SK-MEL-5 (cell line): ENCODE measurements around the gene GJC2. TPM values are rescaled to one million over a fixed set of nuclear protein-coding genes. Genes with fewer than 3 reads are reported as not detected.
A peak's percentile ranks its signal among the peaks of the same experiment; 100 is the strongest.
"Not testable (repeated sequence)": the region's sequence is repeated elsewhere in the genome, so short reads cannot be mapped to it uniquely, and the experiment has no call there.

Experiments used
- DNase-seq: peaks from one replicate; pipeline ENCODE4 v3.0.0-alpha.2; 2016; ENCODE audit warnings: low read depth, low spot score
- in situ Hi-C: cut with HindIII; loops from 2 replicates; pipeline ENCODE4 v1.10.0; 2016; ENCODE audit warnings: low sequenced_read_pairs, high pct_unique_total_duplicates, low pct_unique_long_range_greater_than_20kb
- total RNA-seq: library from RNA; depleted of rRNA; stranded (reverse); fragments of >200 nt; shearing (Covaris generic); gene quantifications from 2 replicates; pipeline ENCODE4 v1.2.3, GENCODE V29; 2014

The GJC2 gene
- total RNA-seq, 1 experiment from 2014 or later = 0.16 TPM

DNA sequence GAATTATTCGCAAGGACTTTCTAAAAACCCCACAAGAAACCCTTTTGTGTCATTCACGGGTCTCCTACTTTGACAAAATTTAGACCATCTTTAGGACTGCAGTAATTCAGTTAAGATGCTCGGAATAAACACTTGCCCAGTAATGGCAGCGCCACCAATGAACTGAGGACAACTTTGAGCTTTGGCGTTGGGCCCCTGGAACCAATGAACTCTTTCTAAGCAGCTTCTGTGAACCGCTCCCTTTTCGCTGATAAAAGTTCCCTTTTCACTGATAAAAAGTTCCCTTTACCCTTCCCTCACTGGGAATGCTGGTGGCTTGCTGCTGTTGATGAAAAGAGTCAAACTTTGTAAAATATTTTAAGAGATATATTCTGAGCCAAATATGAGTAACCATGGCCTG lies 39.2 kb upstream of the GJC2 start:
- no peak for DNase-seq
- in situ Hi-C loops = no loop called here

DNA sequence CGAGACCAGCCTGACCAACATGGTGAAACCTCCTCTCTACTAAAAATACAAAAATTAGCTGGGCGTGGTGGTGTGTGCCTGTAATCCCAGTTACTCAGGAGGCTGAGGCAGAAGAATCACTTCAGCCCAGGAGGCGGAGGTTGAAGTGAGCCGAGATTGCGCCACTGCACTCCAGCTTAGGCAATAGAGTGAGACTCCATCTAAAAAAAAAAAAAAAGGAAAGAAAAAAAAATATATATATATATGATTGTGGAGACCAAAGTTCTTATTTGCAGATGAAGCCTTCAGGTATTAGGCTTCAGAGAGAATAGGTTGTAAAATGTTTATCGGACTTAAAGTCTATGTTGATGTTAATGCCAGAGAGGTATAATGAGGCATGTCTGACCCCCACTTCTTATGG lies 38.4 kb upstream of the GJC2 start:
- DNase-seq, in situ Hi-C loops: not testable (repeated sequence)

DNA sequence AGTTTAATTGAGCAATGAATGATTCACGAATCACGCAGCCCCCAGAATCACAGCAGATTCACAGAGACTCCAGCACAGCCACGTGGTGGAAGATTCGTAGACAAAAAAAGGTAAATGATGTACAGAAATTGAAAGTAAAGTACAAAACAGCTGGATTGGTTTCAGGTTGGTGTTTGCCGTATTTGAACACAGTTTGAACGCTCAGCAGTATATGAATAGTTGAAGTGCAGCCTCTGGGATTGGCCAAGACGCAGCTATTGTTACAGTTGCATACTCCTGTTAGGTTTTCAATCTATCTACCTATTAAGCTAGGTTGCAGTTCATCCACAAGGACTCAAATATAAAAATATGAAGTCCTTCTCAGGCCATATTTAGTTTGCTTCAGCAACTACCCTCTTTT lies 37.6 kb upstream of the GJC2 start:
- no peak for DNase-seq
- in situ Hi-C loops = no loop called here

DNA sequence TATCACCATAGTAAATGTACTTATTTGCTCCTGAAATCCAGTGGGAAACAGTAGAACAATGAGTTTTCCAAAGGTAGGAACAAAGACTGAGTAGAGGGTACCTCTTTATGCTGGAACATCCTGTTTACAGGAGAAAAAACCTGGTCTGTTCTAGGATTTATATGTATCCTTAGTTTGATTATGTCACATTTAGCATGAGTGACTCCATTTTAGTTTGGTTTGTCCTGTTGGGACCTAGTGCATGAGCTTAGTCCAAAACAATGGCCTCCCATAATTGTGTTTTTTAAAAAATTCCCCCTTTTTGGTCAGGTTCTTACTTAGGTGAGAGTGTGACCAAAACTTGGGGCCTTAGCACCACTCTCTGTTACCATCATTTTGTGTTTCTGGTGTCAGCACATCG lies 37.1 kb upstream of the GJC2 start:
- no peak for DNase-seq
- in situ Hi-C loops = no loop called here

DNA sequence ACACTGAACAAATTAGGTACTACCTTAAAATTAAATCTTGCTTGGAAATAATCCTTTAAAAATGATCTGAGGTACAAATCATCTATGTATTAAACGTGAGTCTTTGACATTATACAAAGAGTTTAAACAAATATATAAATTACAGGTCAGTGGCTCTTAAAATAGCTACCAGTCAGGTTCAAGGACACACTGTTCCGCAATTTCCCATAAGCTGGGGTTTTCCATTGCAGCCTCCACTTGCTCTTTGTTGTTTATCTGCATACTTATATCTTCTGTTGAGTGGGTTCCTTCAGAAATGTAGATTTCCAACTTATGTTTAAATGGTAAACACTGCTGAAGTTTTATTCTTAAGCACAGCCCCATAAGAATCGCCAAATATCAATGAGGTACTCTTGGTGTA lies 34.9 kb upstream of the GJC2 start:
- in situ Hi-C loops = no loop called here
- no peak for DNase-seq

DNA sequence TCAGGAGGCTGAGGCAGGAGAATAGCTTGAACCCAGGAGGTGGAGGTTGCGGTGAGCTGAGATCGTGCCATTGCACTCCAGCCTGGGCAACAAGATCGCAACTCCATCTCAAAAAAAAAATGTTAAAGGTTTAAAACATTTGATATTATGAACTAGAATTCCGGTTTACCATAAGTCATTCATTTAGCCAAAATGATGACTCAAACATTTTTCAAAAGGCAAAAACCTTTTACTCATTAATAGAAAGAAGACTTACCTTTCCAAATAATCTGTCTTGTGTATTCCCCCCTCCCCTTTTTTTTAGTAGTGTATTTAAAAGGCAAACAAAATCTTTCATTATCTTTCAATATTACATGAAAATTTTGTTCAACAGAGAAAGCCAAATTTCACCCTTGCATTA lies 32.4 kb upstream of the GJC2 start:
- no peak for DNase-seq
- in situ Hi-C loops = no loop called here

DNA sequence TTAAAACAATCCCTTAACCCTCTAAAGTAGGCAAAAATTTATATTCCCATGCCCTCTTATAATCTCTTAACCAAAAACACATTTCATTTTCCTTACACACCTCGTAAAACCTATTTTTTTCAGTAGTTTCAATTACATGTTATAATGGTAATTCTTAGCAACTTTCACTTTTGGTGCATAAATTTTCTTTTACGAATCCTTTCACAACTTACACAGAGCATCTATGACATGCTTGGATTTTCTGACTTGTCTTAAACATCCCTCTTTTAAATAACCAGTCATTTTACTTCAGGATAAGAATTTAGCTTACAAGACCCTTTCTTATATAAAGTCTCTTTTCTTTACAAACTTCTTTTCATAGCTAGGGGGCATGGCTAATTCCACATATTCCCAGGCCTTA lies 31.7 kb upstream of the GJC2 start:
- DNase-seq = no peak
- in situ Hi-C loops = no loop called here

DNA sequence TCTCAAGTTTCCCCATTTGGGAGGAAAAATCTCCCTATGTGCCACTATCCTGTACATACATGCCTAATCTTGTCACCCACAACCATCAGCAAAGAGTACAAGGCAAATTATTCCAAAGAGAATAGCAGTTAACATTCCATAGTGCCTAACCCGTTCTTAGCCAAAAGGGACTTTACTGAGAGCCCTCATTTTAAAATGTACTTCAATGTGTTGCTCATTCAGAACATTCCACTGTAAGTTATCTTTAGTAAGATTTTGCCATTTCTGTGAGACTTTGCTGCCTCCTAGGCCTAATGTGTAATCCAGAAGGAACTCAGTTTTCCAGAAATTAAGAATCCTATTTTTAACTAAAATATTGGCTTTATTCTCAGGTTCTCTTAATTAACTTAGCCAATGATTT lies 29.4 kb upstream of the GJC2 start:
- DNase-seq = no peak
- in situ Hi-C loops = no loop called here

DNA sequence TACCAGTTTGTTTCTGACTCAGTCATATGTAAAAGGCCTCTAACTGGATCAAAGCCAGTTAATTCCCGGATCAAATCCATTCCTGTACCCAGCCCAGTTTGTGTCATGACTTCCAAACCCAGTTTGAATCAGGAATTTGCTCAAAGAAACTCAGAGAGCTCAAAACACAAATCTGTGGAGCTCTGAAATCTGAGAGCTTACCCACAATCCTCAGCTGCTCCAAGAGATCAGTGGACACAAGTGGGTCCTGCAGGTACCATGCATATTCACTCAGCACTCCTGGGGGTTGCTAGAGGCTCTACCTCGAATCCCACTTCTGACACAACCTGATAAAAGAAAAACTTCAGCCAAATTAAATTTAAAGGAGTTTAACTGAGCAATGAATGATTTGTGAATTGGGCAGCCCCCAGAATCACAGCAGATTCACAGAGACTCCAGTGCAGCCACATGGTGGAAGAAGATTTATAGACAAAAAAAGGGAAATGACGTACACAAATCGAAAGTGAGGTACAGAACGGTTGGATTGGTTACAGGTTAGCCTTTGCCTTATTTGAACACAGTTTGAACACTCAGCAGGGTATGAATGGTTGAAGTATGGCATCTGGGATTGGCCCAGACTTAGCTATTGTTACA lies 28.8 kb upstream of the GJC2 start:
- DNase-seq = no peak
- in situ Hi-C loops = no loop called here

DNA sequence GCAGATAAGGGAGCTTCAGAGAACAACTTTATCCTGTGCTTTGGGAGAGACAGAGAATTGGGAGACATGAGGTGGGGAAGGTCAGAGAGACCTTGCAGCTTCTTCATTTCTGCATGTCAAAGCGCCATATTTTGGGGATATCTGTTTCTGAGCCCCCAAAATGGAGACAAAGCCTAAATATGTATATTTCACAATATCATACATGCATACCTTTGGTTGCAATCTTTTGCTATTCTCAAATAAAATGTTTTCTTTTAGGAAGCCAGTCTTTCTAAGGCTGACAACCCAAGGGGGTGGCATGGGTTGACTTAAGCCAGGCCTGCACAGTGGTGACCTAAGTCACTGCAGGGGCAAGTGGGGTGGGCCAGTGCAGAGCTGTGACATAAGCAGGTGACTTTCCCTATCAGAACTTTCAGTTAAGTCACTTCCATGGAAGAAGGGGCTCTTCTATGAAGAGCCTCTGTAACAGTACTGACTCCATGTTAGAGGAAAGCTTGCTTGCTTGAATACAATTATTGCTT lies 26.7 kb upstream of the GJC2 start:
- DNase-seq = no peak
- in situ Hi-C loops = no loop called here

DNA sequence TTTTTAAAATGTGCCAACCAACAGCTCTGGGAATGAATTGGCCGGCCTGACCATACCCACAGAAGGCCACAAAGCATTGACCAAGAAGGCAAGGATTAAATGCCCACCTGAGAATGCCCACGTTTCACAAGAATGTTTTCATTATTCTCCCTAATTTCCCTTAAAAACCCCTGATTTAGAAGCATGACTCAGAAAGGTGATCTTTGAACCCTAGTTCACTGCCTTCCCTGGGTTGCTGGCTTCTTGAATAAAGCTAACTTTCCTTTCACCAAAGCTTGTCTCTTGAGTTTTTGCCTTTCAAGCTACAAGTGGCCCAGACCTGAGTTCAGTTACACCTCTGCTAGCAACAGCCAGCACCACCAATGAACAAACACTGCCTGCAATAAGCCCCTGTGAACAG lies 26.2 kb upstream of the GJC2 start:
- in situ Hi-C loops = no loop called here
- DNase-seq = no peak

DNA sequence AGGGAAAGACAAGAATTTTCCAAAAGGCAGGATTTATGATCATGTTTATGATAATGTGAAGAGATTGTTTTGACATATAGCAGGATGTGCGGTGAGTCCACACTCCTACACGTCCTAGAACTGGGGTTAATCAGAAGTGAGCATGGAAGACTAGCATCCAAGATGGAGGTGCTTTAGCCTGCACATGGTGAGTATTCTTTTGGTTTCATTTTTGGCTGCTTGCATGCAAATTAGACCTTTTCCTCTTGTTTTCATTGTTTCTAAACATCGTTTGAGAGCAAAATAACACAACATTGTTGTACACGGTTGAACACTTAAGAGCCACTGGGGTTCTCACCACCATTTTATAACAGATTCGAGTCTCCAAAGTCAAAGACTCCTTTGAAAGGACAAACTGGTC lies 24.5 kb upstream of the GJC2 start:
- in situ Hi-C loops = no loop called here
- no peak for DNase-seq

DNA sequence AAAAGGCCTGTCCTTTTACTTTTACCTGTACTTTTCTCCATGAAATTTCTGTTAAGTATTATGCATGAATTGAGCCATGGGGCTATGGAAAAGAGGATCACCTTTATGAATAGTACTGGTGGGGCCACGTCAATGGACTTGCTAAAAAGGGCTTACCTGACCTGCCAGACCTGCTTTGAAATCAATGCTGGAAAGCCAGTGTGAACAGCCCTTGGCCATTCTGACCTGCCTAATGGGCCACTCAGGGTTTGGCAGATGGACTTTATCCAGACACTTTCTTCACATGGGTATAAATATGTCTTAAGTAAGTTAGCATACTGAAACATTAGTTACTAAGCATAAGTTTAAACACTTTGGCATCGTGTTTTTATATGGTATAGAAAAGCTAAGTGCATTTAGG lies 18.0 kb upstream of the GJC2 start:
- no peak for DNase-seq
- in situ Hi-C loops = no loop called here

DNA sequence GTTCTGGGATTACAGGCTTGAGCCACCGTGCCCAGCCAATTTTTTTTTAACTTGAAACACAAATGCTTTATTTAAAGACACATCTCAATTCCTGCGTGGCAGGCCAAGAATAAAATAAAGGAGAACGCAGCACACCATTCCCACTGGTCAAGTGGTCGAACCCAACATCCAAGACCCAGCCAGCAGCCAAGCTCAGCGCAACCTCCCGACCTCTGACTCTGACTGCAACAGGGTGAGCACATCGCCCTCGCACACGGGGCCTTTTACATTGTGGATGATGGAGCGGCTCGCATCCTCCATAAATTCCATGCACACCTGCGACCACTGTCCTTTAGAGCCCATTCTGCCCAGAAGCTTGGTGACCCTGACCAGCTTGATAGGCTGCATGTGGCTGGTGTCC lies 15.1 kb upstream of the GJC2 start:
- in situ Hi-C loops = no loop called here
- no peak for DNase-seq

DNA sequence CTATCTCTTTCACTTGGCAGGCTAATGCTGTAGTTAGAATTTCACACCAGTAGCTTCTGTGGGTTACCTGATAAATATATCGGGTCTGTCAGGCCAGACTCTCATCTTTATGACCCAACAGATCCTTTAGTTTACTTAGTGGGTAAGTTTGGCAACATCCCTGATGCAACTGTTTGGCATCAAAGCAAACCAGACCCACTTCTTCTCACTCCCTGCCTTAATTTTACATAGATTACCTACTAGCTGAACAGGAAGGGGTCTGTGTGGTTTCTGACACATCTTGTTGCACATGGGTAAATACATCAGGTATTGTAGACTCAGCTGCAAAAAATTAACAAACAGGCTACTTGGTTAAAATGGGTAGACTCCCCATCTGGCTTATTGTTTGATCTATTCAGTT lies 12.8 kb upstream of the GJC2 start:
- in situ Hi-C loops = no loop called here

DNA sequence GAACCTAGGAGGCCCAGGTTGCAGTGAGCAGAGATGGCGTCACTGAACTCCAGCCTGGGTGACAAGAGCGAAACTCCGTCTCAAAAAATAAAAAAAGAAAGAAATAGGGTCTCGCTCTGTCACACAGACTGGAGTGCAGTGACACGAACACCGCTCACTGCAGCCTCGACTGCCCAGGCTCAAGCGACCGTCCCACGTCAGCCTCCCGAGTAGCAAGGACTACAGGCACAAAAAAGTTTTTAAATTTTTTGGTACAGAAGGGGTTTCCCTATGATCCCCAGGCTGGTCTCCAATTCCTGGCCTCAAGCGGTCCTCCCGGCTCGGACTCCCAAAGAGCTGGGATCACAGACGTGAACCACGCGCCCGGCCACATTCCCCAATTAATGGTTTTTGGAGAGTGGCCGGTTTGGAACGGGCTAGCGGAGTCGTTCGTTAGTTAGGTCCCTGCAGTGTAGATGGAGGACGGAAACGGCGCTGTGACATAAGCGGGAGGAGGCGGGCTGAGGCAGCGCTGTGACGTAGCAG lies 10.3 kb upstream of the GJC2 start:
- no peak for DNase-seq
- in situ Hi-C loops = no loop called here

More for the DNA sequence above, 12.8 kb upstream of the GJC2 start:
- DNase-seq = no peak

DNA sequence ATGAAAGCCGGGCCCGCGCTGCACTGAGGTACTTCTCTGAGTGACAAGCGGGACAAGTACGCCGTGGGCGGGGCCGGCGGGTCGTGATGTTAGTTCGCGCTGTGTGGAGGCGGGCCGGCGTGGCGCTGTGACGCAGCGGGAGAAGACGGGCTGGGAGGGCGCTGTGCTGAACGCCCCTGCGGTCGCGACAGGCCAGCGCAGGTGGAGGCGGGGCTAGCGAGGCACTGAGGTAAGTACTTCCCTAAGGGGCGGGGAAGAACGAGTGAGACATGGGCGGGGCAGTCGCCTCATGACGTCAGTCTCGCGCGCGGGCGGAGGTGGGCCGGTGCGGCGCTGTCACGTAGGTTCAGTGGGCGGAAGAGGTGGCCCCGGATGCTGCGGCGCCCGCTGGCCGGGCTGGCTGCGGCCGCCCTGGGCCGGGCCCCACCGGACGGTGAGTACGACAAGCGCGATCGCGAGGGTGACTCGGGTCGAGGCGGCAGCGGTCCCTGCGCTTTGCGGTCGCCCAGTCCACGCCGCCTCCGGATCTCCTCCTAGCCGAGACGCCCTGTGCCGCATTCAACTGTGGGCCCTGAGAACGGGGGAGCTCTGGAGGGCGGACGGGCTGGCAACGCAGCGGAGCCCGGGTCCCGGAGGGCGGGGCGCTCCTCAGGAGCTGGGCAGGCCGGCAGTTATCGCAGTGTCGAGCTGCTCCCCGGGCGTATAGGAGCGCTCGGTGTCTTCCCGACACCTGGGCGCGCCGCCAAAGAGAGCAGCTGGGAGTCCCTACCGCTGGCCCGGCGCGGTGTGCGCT lies 9.6 kb upstream of the GJC2 start, which contains the start of gene GUK1:
Gene GUK1, plus strand, starts transcription at position 349 of the 793 bp plus-strand sequence. Its CDS starts 24 bp downstream, at position 373.
- peak; percentile 99 for DNase-seq
- in situ Hi-C loops = no loop called here

DNA sequence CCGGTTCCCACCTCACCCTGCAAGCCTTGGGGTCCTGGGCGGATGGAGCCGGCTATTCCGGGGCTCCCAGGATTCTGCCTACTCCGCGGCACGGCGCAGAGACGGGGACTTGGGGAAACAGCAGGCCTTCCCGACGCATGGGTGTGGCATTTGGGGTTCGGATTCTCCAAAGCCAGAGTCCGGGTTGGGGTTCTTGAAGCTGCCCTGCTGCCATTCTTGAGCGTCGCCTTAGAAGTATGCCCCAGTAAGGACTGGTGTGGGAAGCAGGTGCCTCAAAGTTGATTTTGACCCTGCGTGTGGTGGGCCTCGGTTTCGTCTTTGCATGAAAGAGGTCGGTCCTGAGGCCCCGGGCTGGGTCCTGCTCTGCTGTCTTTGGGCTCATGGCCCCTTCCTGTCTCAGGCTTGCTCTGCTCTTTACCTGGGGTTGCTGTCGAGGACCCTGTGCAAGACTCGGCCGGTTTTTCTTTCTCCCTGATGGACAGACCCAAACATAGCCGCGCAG lies 9.0 kb upstream of the GJC2 start:
- DNase-seq = no peak
- in situ Hi-C loops = no loop called here
